Measurements from ENCODE around the gene NFYA.
"Not testable (repeated sequence)": the region's sequence is repeated elsewhere in the genome, so short reads cannot be mapped to it uniquely, and the experiment has no call there.

DNA sequence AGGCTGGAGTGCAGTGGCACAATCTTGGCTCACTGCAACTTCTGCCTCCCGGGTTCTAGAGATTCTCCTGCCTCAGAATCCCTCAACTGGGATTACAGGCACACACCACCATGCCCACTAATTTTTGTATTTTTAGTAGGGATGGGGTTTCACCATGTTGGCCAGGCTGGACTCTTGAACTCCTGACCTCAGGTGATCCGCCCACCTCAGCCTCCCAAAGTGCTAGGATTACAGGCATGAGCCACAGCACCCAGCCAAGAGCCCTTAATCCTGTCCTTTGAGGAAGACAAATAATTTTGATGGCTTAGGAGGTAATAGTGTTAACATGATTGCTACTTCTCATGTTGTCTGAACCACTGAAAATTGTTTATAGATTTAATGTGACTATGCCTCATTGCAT is 42.3 kb downstream of the NFYA start:
- TF ChIP-seq, protein P1, sequence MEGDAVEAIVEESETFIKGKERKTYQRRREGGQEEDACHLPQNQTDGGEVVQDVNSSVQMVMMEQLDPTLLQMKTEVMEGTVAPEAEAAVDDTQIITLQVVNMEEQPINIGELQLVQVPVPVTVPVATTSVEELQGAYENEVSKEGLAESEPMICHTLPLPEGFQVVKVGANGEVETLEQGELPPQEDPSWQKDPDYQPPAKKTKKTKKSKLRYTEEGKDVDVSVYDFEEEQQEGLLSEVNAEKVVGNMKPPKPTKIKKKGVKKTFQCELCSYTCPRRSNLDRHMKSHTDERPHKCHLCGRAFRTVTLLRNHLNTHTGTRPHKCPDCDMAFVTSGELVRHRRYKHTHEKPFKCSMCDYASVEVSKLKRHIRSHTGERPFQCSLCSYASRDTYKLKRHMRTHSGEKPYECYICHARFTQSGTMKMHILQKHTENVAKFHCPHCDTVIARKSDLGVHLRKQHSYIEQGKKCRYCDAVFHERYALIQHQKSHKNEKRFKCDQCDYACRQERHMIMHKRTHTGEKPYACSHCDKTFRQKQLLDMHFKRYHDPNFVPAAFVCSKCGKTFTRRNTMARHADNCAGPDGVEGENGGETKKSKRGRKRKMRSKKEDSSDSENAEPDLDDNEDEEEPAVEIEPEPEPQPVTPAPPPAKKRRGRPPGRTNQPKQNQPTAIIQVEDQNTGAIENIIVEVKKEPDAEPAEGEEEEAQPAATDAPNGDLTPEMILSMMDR (IDR thresholded peaks at IDR 0.05), result not testable (repeated sequence)
- TF ChIP-seq POLR2A (IDR thresholded peaks at IDR 0.05), result not testable (repeated sequence)
